ENCODE results near the gene CHST11.

DNA sequence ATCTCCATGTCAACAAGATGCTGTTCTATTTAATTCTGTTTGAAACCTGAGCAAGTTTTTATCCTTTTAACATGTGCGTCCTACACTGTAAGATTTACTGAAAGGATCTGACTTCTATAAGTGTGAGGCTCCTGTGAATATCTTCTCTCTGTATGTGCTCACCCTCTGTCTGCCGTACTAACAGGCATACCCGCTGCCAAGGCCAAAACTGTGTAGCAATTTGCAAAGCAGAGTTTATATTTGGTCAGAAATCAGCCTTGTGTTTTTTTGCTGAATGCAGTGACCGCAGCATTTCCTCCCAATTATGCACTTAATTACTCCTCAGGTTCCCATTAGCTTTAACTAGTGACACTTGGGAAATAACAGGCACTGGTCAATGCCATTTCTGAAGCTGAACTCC, 12.3 kb downstream of the CHST11 start:
- no peak for TF ChIP-seq POLR2A (IDR thresholded peaks at IDR 0.05; ENCODE audit: low read depth, low read length)
- TF ChIP-seq POLR2AphosphoS5 (IDR thresholded peaks at IDR 0.05; ENCODE audit: low read depth, low read length): no peak
